Measurements from ENCODE around the gene SCNN1A. TPM values are rescaled to one million over a fixed set of nuclear protein-coding genes. Genes with fewer than 3 reads are reported as not detected.
A peak's percentile ranks its signal among the peaks of the same experiment; 100 is the strongest.

SCNN1A gene
- total RNA-seq, 2 experiments from 2014 or later, result 1.1 to 2.0 TPM

- H3K9me3 Mint-ChIP-seq, result no peaks in the 10 kb centered on the region
- POLR2A ChIA-PET, result interaction anchor here (0.6 to 2.3 kb wide), 10 partner anchors 12 to 104 kb away, joined by 3 to 17 read pairs (median 4); partner anchors contain the start of genes TNFRSF1A and VAMP1
These were observed 8.0 kb downstream of the SCNN1A start for GRCh38 chr12:6367065-6367968.

GRCh38 chr12:6364044-6364374, 11.4 kb downstream of the SCNN1A start:
- DNase-seq, result peak in 5 of 14 experiments; percentile 23 to 63 (median 38)
- peaks cover 38% of the 10 kb centered on the region for H3K4me1 Mint-ChIP-seq (ENCODE audit: low read depth)

More at GRCh38 chr12:6367065-6367968, 8.0 kb downstream of the SCNN1A start:
- no peak overlapping the region for H3K4me3 ChIP-seq (ENCODE audit: low read length)
- ATAC-seq (ENCODE audit: poor library complexity) (peak; percentile 65), DNase-seq (peak in 10 of 14 experiments; percentile 17 to 77 (median 44))
- H3K4me3 Mint-ChIP-seq, result peak overlapping the region; percentile 70
- no peaks in the 10 kb centered on the region for H3K27me3 ChIP-seq (ENCODE audit: control insufficient read depth in 1 of 2, insufficient read depth in 2 of 2, low read length in 2 of 2)
- TF ChIP-seq CTCF (IDR thresholded peaks at IDR 0.05), result peak; percentile 68
- H3K9me3 ChIP-seq (ENCODE audit: control insufficient read depth in 1 of 2, insufficient read depth in 1 of 2, low read length in 2 of 2), result no peaks in the 10 kb centered on the region
- H3K27ac ChIP-seq (ENCODE audit: low read depth in 1 of 2, low read length in 2 of 2), result no peak overlapping the region
- intact Hi-C loops (cut with DNase I, micrococcal nuclease), result loop anchor here (1.0 to 5.0 kb wide), 2 partner anchors 32 to 45 kb away; no protein-coding TSS in a partner anchor
- H3K4me1 ChIP-seq (ENCODE audit: insufficient read depth, low read length), result peaks cover 37% of the 10 kb centered on the region
- no peaks in the 10 kb centered on the region for H3K36me3 Mint-ChIP-seq (ENCODE audit: low read depth)
- no peaks in the 10 kb centered on the region for H3K36me3 ChIP-seq (ENCODE audit: insufficient read depth, low read length)
- H3K27me3 Mint-ChIP-seq, result no peaks in the 10 kb centered on the region
- peaks cover 30% of the 10 kb centered on the region for H3K4me1 Mint-ChIP-seq (ENCODE audit: low read depth)
- H3K27ac Mint-ChIP-seq, result peak overlapping the region; percentile 55
- CTCF ChIA-PET, result interaction anchor here (0.5 to 2.1 kb wide), 9 partner anchors 22 to 186 kb away, joined by 3 to 24 read pairs (median 3); no protein-coding TSS in a partner anchor

More at GRCh38 chr12:6364044-6364374, 11.4 kb downstream of the SCNN1A start:
- Mint-ChIP-seq H3K9me3 (no peaks in the 10 kb centered on the region), H3K36me3 (ENCODE audit: low read depth) (no peaks in the 10 kb centered on the region), H3K27ac (peak overlapping the region; percentile 90), H3K27me3 (no peaks in the 10 kb centered on the region), H3K4me3 (peak overlapping the region; percentile 90)
- ChIA-PET CTCF (interaction anchor here (1.9 kb wide), 2 partner anchors 28 to 41 kb away, joined by 7 to 8 read pairs; no protein-coding TSS in a partner anchor), POLR2A (interaction anchor here (0.9 to 3.5 kb wide), 11 partner anchors 8 to 170 kb away, joined by 3 to 58 read pairs (median 6); partner anchors contain the start of genes GAPDH, TAPBPL and VAMP1)
- H3K4me3 ChIP-seq (ENCODE audit: low read length), result peak overlapping the region; percentile 85
- intact Hi-C loops (cut with DNase I, micrococcal nuclease), result no loop called here
- no peaks in the 10 kb centered on the region for H3K36me3 ChIP-seq (ENCODE audit: insufficient read depth, low read length)
- H3K27me3 ChIP-seq (ENCODE audit: control insufficient read depth in 1 of 2, insufficient read depth in 2 of 2, low read length in 2 of 2), result no peaks in the 10 kb centered on the region
- TF ChIP-seq CTCF (IDR thresholded peaks at IDR 0.05), result no peak
- peak overlapping the region; percentile 61 to 64 for H3K27ac ChIP-seq (ENCODE audit: low read depth in 1 of 2, low read length in 2 of 2)
- H3K4me1 ChIP-seq (ENCODE audit: insufficient read depth, low read length), result peaks cover 49% of the 10 kb centered on the region
- no peaks in the 10 kb centered on the region for H3K9me3 ChIP-seq (ENCODE audit: control insufficient read depth in 1 of 2, insufficient read depth in 1 of 2, low read length in 2 of 2)
- peak; percentile 40 for ATAC-seq (ENCODE audit: poor library complexity)
